IPS-20b (cell line): ENCODE data around the gene FAM169A.

Experiments
- H3K27ac ChIP-seq: one replicate; pipeline ENCODE4 v1.5.1; 2013; ENCODE audit warnings: low read length
- H3K27me3 ChIP-seq: 2 replicates; pipeline ENCODE4 v1.6.1; 2013; ENCODE audit warnings: mild to moderate bottlenecking, low read length, inconsistent platforms; ENCODE audit not compliant: insufficient read depth
- H3K36me3 ChIP-seq: 2 replicates; pipeline ENCODE4 v1.6.1; 2013; ENCODE audit warnings: low read depth, mild to moderate bottlenecking, inconsistent platforms, low read length, moderate library complexity; ENCODE audit not compliant: insufficient read depth
- H3K4me1 ChIP-seq: 2 replicates; pipeline ENCODE4 v1.6.1; 2013; ENCODE audit warnings: mild to moderate bottlenecking, control low read depth, inconsistent platforms, low read length, moderate library complexity; ENCODE audit not compliant: insufficient read depth
- H3K4me3 ChIP-seq: 2 replicates; pipeline ENCODE4 v1.5.1; 2013; ENCODE audit warnings: mild to moderate bottlenecking, low read length, inconsistent platforms
- H3K9ac ChIP-seq: 2 replicates; pipeline ENCODE4 v1.6.1; 2013; ENCODE audit warnings: low read depth, mild to moderate bottlenecking, inconsistent platforms, low read length, moderate library complexity
- H3K9me3 ChIP-seq: 2 replicates; pipeline ENCODE4 v1.6.1; 2013; ENCODE audit warnings: mild to moderate bottlenecking, low read depth, low read length, inconsistent platforms; ENCODE audit not compliant: insufficient read depth

The FAM169A gene

DNA sequence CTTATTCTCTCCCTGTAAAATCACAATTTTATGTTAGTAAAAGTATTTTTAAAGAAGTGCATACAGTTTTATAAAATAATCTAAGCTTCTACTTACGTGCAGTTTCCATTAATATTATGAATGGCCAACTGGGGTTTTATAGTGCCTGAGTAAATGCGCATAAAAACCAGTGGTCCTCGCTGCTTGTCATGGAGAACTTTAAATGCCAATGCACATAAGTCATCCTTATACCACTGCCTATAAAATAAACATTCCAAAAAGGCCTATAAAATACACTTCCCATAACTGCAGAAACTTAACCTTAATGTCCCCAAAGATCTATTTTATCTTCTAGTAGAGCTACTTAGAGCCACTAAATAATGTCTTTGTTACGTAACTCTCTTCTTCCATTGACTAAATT is 127.8 kb downstream of the FAM169A start:
- no peak overlapping the region for H3K27ac ChIP-seq
- H3K36me3 ChIP-seq, result peaks cover 76% of the 10 kb centered on the region
- H3K4me1 ChIP-seq, result no peaks in the 10 kb centered on the region
- no peaks in the 10 kb centered on the region for H3K9me3 ChIP-seq
- H3K4me3 ChIP-seq, result no peak overlapping the region
- no peak overlapping the region for H3K9ac ChIP-seq
- no peaks in the 10 kb centered on the region for H3K27me3 ChIP-seq

DNA sequence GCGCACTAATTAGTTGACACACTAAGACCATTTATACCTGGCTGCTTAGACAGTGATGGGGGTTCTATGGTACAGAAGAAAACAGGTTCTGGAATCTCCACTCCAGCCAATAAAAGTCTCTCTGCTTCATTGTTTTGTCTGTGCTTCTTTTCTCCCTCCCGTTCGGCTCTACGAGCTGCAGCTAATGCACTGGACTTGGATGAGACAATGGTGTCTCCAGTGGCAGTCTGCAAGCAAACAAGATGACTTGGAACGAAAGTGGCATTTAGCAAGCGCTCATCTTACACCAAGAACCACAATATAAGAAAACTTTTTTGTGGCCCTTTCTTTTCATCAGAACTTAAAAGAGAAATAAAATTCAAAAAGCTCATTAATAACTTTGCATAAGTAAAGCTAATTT is 129.4 kb downstream of the FAM169A start:
- no peaks in the 10 kb centered on the region for H3K4me1 ChIP-seq
- no peaks in the 10 kb centered on the region for H3K27me3 ChIP-seq
- no peak overlapping the region for H3K9ac ChIP-seq
- peaks cover 84% of the 10 kb centered on the region for H3K36me3 ChIP-seq
- H3K9me3 ChIP-seq, result no peaks in the 10 kb centered on the region
- H3K27ac ChIP-seq, result no peak overlapping the region
- H3K4me3 ChIP-seq, result no peak overlapping the region
